Measurements from ENCODE around the gene LILRB2.
"Not testable (repeated sequence)": the region's sequence is repeated elsewhere in the genome, so short reads cannot be mapped to it uniquely, and the experiment has no call there.

LILRB2 gene

GRCh38 chr19:54273821-54274220, 7.1 kb downstream of the LILRB2 start:
- DNase-seq (ENCODE audit: low read depth in 1 of 2, low spot score in 1 of 2), result no peak

DNA sequence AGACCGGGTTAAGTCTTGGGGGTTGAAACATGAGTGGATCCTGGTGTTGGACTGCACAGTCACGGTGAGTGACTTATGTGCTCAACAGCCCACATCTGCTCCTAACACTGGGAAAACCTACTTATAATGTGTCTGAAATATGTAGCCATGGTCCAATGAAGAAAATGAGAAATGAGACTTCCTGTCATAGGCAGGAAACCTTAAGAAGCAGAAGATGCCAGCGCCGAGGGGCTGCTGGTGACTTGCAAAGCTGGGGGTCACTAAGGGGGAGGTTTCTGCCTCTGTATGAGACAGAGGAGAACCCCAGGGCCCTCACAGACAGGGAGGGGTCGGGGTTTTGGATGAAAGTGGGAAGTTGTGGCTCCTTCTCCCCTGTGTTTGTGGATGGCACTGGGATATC, 8.7 kb downstream of the LILRB2 start:
- DNase-seq (ENCODE audit: low read depth in 1 of 2, low spot score in 1 of 2), result not testable (repeated sequence)

DNA sequence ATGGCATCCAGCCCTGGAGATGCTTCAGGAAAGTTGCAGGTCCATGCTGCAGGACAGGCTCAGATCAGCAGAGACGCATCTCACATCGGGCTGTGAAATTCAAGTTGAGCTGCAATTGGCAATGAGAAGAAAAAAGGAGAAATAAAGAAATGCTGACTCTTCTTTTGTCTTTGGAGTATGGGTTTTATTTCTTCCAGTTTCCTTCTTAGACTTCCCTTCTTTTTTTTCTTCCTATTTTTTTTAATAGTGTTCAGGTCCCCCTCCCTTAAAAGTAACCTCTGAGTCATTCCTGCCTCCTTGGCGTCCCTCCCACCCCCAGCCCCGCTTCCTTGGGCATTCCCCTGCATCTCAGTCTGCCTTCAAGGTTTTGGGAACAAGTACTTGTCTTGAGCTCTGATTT, 9.3 kb downstream of the LILRB2 start:
- DNase-seq (ENCODE audit: low read depth in 1 of 2, low spot score in 1 of 2), result not testable (repeated sequence)

DNA sequence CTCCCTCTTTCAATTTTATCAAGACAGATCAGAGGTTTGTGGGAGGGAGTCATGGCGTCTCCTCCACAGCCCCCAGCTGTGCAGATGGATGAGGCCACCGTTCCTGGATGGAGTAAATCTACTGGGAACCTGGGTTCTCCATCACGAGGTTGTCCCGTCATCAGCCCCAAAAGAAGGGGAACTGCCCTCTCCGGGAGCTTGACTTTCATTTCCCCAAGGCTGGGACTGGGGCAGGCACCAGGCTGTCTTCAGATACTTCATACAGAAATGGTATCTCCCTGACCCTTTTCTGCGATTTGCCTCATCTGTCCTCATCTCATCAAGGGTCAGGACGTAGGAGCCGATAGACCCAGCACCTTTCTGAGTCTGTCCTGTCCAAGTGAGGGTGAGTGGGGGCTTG, 9.8 kb downstream of the LILRB2 start:
- no peak for DNase-seq (ENCODE audit: low read depth in 1 of 2, low spot score in 1 of 2)

DNA sequence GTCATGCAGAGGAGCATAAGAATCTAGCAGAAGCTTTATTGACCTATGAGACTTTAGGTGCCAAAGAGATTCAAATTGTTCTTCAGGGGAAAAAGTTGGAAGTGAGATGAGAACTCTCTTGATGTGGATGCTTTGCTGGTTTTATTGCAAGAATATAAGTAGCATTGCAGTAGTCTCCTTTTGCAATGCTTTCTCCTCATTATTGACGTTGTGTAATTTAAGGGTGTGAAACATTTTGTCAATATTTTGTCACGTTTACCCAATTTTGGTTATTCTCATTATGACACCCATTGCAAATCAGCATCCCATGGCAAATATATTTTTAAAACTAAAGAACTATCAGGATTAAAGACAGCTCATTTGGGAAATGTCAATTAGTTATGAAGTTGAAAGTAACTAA, 12.0 kb downstream of the LILRB2 start:
- no peak for DNase-seq (ENCODE audit: low read depth in 1 of 2, low spot score in 1 of 2)

DNA sequence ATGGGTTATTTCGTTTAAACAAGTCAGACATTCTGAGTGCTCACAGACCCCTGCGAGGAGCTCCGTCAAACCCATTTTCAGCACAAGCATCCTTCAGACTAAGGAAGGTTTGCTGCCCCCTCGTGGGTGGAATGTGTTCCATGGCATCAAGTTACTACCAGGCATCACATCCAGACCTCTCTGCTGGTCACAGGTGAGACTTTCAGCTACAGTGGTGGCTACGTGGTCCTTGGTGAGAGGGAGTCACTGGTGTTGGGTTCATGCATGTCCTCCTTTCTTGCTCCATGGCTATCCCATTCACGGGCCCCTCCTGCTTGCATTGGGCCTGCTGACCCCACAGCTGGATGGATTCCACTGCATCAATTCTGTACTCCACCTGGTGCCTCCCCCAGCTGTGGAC, 14.8 kb downstream of the LILRB2 start:
- peak; percentile 21 to 24 for DNase-seq (ENCODE audit: low read depth in 1 of 2, low spot score in 1 of 2)

DNA sequence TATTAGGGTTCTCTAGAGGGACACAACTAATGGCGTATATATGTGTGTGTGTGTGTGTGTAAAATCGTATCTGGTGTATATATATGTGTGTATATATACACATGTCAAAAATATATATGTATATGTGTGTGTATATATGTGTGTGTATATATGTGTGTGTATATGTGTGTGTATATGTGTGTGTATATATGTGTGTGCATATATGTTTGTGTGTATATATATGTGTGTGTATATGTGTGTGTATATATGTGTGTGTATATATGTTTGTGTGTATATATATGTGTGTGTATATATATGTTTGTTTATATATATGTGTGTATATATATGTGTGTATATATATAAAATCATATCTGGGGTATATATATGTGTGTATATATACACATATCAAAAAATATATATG, 18.4 kb downstream of the LILRB2 start:
- no peak for DNase-seq (ENCODE audit: low read depth in 1 of 2, low spot score in 1 of 2)

GRCh38 chr19:54262066-54262465, 18.8 kb downstream of the LILRB2 start:
- DNase-seq (ENCODE audit: low read depth in 1 of 2, low spot score in 1 of 2), result no peak

- no peak for DNase-seq (ENCODE audit: low read depth in 1 of 2, low spot score in 1 of 2)
These were observed 23.8 kb downstream of the LILRB2 start, which contains the start of gene LILRB5 for GRCh38 chr19:54257116-54257480. LILRB5 (minus strand) TSS chr19:54257273; CDS start chr19:54257193, 80 bp downstream.

- no peak for DNase-seq (ENCODE audit: low read depth in 1 of 2, low spot score in 1 of 2)
These were observed 24.4 kb downstream of the LILRB2 start for GRCh38 chr19:54256250-54257115.

DNA sequence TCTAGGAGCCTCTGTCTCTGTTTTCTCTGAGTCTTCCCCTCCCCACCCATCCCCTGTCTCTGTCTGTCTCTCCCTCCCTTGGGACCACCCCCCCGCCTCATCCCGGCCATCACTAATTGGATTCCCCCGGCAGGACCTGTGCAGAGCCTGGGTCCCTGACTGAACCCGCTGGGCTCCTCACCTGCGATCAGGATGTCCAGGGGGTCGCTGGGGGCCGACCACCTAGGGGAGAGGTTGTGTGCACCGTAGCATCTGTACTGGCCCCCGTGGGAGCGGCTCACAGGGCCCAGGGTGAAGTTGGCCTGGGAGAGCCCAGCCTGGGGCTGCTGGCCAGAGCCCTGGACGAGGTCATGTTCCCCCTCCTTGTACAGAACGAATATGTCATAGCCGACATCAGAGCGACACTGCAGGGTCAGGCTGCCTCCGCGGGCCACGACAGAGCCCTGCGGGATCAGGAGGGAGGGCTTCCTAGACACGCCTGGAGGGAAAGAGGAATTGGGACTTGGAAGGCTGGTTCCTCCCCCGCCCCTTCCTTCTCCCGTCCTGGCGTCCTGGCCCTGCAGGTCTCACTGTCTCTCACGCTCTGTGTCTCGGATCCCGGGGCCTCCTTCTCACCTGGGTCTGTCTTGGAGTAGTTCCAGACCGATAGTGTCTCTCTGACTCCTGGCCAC, 25.7 kb downstream of the LILRB2 start:
- no peak for DNase-seq (ENCODE audit: low read depth in 1 of 2, low spot score in 1 of 2)

DNA sequence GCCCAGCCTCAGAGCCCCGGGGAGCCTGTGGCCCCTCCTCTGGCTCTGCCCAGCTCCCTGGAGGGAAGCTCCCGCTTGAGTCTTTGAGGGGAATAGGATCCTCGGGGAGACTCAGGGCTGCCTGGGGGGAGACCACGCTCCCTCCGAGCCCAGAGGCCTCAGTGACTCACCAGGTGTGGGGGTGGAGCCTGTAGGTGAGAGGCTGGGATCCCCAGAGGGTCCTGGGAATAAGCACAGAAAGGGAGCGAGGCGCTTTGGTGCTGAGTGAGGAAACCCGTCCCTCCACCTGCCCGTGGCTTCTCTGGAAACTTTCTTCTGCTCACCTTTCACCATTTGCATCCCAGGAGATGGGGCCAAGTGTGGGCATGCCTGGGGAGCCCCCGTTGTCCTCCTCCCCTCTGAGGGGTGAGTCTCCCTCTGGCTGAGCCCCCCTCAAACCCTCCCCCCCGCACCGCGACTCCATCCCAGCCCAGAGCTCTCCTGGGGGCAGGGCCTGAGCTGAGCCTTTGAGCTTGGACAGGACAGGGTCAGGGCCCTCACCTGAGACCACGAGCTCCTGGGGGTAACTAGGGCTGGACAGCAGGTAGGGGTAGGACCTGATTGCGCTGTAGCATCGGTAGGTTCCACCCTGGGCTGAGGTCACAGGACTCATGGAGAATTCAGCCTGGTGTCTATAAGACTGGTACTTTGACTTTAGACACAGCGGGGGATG, 26.6 kb downstream of the LILRB2 start:
- DNase-seq (ENCODE audit: low read depth in 1 of 2, low spot score in 1 of 2), result no peak

DNA sequence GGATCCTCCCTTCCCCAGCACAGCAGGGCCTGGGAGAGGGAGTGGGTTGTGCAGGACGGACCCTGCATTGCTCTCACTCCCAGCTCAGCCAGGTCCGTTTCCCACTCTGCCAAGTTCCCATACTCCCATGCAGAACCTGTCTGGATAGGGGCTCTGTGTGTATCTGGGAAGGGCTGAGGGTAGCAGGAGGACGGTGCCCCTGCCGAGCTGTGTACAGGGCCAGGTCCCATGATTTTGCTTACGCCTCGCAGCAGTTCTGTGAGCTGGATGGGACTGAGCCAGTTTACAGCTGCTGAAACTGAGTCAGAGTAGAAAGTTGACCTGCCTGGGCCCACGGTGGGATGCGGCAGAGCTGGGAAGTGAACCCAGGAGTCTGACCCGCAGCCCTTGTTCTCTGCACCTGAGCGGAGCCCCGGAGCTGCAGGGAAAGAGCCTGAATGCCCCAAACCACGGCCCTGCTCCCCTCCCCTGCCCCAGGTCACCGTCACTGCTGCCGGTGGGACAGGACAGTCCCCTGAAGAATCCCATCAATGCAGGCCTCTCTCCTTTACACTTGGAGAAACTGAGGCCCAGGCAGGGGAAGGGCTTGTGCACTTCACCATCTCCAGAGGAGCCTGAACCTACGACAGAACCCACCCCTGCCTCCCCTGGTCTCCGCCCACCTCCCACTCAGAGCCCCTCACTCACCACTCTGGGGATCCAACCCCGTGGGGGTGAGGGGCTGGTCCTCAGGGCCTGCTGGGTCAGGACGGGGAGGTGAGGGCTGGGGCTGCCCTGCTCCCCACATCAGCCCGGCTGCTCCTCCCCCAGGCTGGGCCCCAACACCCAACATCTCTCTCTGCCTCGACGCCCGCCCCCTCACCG, 27.3 kb downstream of the LILRB2 start:
- no peak for DNase-seq (ENCODE audit: low read depth in 1 of 2, low spot score in 1 of 2)

DNA sequence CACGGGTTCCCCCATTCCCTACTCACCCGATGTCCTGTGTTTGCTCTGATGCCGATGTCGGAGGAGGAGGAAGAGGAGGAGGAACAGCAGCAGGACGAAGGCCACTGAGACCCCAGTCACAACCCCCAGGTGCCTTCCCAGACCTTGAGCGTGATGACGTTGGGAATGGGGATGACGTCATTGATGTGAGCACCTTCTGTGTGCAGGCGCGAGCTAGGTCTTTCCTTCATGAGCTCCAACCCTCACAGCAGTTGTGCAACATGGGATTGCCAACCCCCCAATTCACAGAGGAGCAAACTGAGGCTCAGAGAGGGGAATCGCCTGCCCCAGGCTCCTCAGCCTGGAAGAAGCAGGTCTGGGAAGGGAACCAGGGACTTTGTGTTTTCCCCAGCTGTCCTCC, 28.1 kb downstream of the LILRB2 start:
- DNase-seq (ENCODE audit: low read depth in 1 of 2, low spot score in 1 of 2), result no peak

- no peak for DNase-seq (ENCODE audit: low read depth in 1 of 2, low spot score in 1 of 2)
These were observed 28.7 kb downstream of the LILRB2 start for GRCh38 chr19:54252243-54252642.

DNA sequence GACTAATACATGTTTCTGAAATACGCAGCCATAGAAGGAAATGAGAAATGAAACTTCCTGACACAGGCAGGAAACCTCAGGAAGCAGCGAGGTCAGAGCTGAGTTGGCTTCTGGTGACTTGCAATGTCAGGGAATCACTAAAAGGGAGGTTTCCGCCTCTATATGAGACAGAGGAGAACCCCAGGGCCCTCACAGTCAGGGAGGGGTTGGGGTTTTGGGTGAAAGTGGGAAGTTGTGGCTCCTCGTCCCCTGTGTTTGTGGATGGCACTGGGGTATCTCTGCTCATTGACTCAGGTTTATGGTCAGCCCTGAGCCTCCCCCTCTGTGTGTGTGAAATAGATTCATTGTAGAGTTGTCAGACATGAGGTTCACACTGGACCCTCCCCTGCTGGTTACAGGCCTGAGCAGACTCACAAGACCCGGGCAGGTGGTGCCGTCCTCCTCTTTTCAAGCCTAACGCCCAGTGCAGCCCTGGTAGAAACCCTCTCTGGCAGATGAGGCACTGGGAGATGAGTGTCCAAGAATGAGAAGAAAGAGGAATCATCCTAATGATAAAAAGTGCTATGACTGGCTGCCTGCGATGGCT, 32.8 kb downstream of the LILRB2 start:
- no peak for DNase-seq (ENCODE audit: low read depth in 1 of 2, low spot score in 1 of 2)

- no peak for DNase-seq (ENCODE audit: low read depth in 1 of 2, low spot score in 1 of 2)
These were observed 33.6 kb downstream of the LILRB2 start for GRCh38 chr19:54247106-54247930.

GRCh38 chr19:54245936-54246335, 35.0 kb downstream of the LILRB2 start:
- no peak for DNase-seq (ENCODE audit: low read depth in 1 of 2, low spot score in 1 of 2)

DNA sequence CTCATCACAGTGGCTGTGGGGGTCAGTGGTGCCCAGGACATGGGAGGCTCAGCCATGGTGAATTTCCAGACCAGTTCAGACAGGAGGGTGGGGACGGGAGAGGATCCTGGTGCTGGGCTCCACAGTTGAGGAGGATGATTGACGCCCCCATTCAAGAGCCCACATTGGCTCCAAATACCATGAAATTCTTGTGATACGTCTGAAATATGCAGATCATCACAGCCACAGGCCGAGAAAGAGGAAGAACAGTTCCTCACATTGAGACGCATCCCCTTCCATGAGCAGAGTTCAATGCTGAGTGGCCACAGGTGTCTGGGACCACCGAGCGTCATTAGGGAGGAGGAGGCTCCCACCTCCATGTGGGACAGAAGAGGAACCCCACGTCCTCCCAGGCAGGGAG, 37.1 kb downstream of the LILRB2 start:
- DNase-seq (ENCODE audit: low read depth in 1 of 2, low spot score in 1 of 2), result not testable (repeated sequence)

DNA sequence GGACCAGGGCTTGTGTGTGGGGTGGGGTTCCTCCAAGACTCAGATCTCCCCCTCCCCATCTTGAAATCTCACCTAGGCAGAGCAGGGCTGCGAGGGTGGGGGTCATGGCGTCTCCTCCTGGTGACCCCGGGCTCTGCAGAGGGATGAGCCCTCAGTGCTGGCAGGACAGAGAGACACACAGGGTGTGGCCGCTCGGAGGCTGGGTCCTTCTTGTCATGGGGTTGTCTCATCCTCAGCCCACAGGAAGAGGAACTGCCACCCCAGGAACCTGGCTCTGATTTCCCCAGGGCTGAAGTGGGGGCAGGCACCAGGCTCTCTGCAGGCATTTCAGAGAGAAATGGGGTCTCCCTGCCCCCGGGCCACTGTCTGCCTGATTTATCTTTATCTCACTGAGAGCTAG, 38.3 kb downstream of the LILRB2 start, which contains the start of gene LILRA6:
Gene LILRA6, minus strand, starts transcription at position 145 of the 400 bp plus-strand sequence.
- DNase-seq (ENCODE audit: low read depth in 1 of 2, low spot score in 1 of 2), result not testable (repeated sequence)

Measured in activated T-helper 1 cell treated with anti-CD3 and anti-CD28 coated beads, Interleukin-2, amount 50 U/mL, for 16 hours (primary cell).